NCI-H524 (cell line): ENCODE results near the gene POU3F3.

Source experiments
- DNase-seq, 2 experiments: peaks; one replicate each; lab custom pipeline; 2025; lab: John Stamatoyannopoulos, UW

POU3F3 gene

DNA sequence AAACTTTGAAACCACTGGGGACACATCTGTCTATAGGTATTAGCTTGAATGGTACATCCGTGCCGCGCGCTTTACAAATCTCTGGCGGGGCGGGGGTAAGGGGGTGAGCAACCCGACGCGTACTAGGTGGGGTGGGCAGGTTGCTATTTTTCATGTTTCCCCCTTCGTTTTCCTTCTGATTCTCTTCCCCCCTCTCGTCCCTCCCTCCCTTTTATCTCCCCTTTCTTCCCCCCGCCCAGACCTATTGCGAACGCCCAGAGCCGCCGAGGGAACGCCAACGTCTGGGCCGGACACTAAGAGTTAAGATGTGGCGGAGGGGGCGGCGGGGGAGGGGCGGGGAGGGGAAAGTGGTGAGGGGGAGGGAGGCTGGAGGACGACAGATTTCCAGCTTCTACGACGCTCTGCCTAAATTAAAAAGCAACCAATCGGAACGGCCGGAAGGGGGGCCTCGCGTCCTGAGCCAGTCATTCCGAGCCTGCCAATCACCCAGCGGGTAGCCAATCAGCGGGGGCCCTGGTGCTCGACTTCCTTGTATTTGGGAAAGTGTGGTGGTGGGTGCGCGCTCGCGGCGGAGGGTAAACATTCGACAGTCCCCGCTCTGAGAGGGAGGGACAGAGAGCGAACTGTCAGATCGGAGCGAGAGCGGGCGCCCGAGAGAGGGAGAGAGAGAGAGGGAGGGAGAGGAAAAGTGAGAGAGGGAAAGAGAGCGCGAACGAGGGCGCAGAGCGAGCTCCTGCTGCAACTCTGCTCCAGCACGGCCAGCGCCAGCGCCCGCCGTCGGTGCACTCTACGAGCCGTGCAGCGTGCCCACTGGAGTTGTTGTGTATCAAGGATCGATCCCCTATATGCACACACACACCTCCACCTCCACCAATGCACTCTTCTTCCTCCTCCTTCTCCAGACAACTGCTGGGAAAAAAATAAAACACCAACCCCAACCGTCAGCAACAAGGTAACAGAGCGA, at the start of gene POU3F3:
Gene POU3F3 (plus strand): TSS at position 582 of the 964 bp plus-strand sequence. CDS start 1,396 bp downstream, outside the sequence.
- DNase-seq: peak; percentile 97 to 99

DNA sequence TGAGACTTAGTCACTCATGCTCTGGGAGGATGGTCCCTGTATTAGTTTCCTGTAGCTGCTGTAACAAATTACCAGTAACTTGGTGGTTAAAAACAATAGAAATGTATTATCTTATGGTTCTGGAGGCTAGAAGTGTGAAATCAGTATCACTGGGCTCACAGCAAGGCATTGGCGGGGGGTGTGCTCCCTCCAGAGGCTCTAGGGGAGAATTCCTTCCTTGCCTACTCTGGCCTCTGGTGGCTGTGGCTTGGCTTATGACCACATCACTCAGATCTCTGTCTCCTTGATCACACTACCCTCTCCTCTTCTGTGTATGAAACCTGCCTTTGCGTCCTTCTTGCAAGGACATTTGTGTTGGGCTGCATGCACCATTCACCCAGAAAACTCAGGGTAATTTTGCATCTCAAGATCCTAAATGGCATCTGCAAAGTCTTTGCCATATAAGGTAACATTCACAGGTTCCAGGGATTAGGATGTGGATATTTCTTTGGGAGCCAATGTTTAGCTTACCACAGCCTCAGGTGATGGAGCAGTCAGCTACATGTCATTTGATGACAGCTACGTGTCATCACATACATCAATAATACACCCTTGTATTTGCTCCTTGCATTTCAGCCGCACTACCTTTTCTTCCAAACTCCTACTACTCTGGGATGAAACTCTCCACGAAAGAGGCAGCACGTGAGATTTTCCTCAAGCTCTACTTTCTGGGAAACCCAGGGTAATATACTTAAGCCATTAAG, 49.6 kb upstream of the POU3F3 start:
- no peak for DNase-seq

DNA sequence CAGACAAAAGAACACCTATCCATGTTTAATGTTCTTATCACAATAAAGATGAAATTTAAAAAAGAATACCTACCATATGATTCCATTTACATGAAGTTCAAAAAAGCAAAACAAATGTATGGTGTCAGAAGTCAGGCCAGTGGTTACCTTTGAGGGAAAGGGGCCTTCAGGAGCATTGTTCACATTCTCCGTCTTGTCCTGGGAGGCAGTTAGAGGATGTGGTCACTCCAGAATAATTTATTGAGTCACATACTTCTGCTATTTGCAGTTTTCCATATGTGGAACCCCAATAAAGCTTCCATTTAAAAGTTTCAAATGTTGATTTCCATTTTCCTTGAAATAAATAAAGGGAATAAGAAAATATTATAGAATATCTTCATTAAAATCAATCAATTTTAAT, 41.6 kb upstream of the POU3F3 start:
- no peak for DNase-seq

DNA sequence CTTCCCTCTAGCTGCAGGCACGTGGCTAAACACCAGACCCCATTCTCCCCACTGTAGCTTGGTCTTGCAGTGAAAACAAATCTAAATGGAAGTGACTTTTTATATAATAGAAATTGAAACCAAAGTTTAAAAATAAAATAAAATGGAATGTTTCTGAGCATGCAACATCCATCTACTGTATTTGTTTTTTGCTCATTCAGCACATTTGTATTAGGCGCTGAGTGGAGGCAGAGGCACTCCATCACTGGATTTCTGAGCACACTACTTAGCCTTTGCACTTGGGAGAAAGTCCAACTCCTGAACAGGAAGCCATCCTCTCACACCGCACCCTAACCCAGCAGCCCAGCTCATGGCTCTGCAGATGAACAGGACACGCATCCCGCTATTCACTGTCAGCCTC, 37.8 kb upstream of the POU3F3 start:
- no peak for DNase-seq

DNA sequence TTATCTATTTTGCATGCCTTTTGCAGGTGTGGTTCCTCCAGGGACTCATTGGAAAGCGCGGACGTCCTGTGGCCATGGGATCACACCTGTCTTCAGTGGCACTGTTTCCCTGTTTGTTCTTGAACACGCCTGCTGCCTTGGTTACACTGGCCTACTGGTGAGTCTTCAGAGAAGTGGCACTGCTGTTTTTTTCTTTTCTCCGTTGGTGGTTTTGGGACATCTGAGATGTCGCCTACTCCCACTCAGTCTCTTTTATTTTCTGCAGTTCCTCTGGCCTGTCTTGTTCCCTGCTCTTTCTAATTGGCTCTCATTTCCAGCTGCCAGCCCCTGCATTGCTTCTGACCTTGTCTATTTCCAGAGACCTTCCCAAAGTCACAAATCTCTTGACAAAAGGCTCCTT, 35.7 kb upstream of the POU3F3 start:
- no peak for DNase-seq

DNA sequence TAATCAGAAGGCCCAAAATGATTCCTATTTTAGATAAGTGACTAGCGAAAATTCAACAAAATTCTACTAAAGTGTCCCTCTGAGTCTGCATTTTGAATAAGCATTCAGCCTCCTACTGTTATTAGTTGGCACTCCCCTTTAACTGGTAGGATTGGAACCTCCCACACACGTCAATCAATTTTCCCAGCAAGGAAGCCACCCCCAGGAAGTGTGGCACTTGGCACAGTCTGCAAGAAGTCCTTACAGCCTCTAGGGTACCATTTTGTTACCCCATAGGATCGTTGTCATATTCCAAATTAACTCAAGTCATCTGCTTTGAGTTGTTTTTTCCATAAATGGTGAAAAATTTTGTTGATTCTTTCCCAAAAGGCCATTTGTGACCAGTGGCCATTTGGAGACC, 33.8 kb upstream of the POU3F3 start:
- no peak for DNase-seq

DNA sequence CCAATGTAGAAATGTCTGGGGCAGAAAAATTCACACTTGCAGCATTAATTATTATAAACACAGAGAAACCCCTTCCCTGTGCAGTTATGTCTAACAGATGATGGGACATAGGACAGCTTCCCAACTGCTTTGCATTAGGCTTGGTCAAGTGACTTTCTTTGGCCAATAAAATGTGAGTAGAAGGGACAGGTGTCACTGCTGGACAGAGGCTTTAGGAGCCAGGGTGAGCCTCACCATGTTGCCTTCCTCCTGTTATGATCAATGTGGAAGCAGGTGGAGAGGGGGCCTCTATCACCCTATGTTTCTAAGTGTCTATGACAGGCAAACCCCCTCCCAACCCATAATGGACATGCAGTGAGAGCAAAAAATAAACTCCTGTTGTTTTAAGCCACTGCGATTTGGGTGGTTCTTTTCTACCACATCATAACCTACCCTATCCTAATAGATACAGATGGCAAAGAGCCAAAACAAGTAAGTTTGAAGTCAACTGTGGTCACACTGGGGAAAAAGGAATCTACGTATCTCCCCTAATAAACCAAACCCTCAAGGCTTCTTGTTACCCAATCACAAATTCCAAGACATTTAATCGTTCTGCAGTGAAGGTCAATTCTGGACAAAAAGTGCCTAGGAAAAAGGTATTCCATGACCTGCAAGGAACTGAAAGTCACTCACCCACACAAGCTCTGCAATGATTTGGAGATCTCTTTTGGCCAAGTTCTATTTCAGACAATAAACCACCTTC, 28.6 kb upstream of the POU3F3 start:
- no peak for DNase-seq

DNA sequence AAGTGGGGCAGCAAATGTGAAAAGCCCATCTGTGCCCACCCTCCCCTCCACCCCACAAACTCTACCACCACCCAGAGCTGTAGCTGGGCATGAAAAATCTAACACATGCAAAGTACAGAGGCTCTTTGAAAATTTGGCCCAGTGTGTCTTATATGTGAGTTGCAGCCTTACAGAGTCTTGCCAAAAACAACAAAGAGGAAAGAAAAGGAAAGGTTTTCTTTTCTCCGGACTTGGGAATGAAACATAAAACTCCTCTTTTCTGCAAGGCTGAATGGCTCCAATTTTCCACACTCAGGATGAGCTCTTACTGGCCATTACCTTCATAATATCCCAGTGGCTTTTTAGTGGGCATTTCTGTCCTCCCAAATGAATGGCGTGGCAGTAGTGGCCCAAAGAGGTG, 27.9 kb upstream of the POU3F3 start:
- no peak for DNase-seq

DNA sequence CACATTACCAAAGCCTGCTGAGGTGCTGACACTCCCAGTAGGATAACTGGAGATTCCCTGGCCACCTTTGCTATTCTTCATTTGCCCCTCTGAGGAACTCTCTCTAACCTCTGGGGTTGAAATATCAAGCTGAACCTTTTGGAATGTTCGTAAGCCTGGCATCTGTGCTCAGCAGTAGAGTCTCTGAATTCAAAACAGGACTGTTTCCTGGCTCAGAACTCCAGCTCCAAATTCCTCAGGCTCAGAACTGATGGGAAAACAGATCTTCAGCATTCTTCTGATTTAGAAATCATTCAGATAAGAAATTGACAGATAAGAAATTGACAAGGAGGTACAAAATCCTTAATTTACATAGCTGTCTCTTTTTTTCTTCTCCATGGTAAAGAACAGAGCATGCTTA, 22.2 kb upstream of the POU3F3 start:
- no peak for DNase-seq

DNA sequence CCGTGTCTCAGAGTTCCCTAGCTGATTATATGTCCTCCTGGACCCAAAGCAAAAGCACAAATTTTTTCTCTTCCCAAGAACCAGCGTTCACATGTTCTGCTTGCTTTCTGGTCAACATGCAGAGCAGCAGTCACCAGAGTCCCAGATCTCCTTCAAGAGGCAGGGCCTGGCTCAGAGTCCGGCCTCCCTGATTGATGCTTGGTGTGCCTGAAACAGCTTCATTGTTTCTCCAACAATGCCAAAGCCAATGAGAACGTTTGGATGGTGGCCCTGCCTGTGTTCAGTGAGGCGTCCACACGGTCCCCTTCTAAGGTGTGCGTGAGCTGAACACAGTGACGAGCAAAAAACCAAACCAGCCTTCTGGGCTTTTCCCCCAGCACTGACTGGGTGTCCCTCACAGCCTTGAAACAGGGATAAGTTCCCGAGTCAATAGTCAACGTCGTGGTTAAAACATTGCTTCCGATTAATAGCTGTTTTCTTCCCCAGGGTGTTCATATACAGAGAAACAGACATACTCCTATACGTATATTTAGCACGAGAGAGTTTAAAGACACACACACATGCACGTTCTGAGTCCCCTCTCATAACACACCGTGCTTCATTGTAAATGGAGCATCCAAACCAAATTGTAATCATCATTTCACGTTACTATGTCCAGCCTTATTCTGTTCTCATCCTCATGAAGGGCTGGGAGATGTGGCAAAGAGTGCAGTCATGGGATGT, 19.3 kb upstream of the POU3F3 start:
- no peak for DNase-seq

DNA sequence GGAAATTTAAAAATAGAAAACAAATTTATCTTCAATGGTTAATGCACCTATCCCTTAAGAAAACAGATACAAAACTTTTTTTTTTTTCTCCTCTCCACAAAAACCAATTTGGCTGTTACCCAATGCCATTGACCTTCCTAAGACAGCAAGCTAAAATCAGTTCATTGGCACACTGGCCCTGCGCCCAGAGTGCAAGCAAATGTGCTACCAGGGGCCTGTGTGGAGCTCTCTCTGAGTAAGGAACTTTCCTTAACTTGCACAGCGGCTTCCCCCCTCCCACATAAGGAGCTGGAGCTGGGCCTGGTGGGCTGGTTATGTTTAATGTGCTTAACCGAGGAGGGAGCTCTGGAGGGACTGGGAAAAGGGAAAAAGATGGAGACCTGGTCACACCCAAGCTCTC, 17.6 kb upstream of the POU3F3 start:
- DNase-seq: no peak

DNA sequence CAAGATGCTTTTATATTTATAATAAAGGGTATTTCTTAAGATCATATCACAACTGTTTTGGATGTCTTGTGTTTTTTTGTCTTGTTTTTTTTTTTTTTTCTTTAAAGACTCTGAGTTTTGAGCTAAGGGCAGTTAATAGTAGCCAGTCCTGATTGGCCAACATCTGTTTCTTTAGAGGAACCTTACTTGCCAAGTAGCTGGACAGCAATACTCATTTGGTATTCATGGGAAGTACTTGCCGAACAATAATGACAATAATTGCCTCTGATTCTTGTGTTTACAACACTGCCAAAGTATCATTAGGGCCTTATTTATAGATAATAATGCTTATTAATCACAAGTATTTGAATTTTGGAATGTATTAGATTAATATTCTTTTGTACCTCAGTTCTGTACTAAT, 17.1 kb upstream of the POU3F3 start:
- DNase-seq: no peak

DNA sequence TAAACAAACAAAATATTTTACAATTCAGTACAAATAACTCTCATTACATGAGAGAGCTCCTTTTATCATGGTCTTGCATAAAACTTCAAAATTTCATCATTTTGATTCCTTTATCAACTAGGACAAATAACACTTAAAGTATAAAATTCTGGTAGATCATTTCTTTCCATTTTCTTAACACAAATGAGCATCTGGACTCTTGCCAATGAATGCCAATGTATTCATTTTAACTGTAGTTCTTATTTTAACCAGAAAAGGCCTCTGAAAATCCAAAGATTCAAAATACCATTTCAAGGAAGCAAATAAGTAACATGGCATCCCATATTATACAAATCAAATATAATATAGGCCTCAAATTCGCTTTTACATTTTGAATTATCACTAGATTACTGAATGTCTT, 13.8 kb upstream of the POU3F3 start:
- DNase-seq: no peak

DNA sequence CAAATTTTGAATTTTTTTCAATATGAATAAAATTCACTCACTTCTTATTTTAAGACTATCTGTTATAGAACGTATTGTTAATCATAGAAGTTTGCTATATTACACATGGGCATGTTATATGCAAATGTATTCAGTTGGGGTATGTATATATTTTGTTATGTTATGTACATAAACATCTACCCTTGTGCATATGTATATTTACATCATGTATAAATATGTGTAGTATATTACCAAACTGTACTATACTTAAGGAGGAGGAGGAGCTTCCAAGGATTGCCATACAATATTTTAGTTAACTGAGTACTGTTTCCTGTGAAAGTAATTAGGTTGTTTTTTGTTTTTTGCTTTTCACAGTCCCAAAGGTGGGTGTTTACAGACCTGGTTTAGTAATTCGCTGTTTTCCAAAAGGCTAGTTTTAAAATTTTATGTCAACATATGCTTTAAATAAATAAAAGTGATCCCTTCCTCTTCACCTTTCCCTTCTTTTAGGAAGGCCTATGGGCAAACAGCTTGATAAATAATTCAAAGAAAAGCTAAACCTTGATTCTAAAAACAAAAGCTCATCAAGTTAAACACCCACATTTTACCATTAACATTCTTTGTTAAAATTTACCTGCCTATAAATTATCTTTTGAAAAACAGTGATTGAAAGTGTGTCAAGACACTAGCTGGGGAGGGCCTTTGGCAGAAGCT, 12.9 kb upstream of the POU3F3 start:
- DNase-seq: no peak

DNA sequence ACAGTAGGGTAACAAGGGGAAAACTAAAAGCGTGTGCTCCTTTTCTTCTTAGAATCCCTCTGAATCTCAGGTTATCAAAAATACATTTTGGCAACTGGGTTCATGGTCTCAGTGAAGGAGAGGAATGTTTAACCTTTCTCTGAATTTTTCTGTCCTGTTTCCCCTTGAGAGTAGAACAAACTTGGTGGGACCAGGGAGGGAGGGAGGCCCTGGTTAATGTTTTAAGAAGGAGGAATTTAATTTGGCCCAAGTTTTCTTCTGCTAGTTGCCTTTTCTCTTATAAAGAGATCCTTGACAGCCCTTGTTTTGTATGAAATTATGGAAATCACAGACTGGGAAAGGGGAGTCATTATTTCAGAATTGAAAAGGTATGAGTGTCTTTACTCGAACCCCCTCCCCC, 12.2 kb upstream of the POU3F3 start:
- no peak for DNase-seq

DNA sequence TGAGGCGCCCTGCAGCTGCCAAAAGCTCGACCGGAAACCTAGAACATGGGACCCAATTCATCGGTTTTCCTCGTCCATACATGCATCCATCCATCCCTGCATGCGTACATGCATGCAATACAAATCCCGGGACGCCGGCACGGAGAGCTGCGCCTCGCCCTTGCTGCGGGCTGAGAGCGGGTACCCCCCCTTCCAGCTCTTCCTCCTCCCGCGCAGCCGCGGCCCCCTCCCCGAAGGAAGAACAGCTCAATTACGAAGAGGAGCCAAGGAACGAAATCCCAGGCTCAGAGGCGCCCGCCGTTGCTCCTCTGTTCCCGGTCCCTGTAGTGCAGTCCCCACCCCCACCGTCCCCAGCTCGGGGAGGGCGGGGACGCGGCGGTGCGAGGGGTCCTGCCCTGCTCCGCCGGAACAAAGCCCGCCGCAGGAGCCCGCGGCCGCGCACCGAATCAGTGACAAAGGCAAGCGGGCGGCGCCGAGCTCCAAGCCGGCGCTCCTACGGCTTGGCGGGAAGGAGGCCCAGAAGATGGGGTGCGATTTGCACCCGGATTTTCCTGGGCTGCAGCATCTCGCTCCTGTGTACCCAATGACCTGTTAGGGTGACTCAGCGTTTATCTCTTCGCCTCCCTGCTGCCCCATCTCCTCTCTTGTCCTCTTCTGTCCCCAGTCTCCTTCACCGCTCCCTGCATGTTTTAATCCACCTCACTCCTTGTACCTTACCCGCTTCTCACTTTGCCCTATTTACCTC, 8.9 kb upstream of the POU3F3 start:
- peak; percentile 19 to 61 for DNase-seq

DNA sequence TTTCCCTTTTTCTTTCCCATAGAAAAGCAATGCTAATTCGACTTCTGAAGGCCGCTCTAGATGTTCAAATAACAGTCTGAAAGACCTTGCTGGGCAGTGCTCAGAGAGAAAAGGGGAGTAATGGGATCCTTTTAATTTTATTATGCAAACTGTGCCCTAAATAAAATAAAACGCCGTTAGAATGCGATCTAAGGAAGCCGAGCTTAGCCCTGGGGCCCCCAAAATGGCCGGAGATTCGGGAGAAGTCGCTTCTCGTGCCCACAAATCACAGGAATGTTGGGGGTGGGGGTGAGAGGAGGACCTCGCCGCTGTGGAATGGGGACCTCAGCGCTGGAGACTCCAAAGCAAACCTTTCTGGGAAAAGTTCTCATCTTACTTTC, 8.4 kb upstream of the POU3F3 start:
- peak in 1 of 2 experiments; percentile 23 for DNase-seq

DNA sequence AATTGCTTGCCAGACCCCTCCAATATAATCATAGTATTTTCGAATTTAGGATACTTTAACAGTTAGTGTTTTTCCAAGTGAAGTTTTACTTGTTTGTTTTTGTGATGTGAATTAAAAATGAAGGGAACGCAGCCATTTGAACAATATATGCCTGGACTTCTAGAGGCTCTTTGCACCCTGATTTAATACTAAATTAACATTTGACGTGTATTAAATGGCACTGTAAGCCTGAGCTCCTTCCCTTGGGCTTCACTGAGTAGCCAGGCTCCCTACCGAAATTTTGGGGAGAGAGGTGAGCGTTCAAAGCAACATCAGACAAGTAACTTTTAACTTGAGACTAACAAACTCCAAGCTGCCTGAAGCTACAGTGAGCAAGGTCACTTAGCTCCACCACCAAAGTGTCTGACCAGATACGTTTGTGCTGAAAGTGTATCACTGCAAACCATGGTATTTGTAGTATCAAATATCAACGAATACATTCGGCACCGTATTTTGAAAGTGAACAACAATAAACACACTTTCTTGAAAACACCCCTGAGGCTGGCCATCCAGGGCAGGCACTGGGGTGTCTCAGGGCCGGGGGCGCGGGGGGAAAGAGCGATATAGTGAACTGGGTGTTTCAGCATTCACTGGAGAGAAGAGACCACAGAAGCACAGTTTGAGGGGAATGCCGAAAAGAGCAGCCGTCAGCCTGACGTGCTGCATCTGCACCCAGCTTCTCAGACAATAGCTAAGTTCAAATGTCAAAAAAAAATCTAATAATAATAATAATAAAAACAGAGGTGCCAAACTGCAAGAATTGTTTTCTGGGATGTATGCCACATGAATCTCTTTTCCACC, 7.7 kb upstream of the POU3F3 start:
- no peak for DNase-seq

DNA sequence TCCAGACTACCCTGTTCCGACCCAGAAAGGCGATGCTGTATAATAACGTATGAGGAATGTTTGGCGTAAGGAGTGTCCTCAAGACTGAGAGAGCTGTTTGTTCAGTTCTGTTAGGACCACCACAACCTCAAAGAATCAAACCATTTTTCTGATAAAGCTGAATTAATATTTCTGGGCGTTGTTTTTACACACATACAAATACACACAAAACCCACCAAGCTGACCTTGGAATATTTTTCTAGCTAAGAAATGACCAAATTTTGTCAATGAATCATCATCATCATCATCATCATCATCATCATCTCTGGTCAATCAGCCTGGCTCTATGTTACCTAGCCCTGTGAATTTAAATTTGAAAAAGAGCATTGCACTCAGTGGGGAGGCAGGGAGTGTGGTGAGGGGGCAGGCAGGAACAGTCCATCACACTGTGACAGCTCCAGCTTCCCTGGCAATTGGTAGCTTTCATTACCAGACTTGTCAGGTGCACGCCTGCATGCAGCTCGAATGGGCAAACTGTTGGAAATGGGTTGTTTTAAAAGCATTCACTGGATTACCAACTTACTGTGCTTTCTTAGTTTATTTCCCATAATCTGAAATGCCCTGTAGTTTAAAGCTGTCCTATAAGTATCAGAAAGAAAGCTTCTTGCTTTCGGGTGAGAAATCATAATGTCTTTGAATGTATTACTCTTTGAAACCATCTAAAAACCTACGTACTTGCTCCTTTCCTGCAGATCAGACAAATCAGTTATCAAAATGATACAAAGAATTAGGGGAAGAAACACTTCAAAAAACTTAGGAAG, 6.9 kb upstream of the POU3F3 start:
- no peak for DNase-seq
